Amniotic stem cell (primary cell): Measurements from ENCODE around the gene SLC29A1.
"Not testable (repeated sequence)": the region's sequence is repeated elsewhere in the genome, so short reads cannot be mapped to it uniquely, and the experiment has no call there.

Experiments used
- DNase-seq: peaks from one replicate; lab custom pipeline; 2025; lab: John Stamatoyannopoulos, UW

Gene SLC29A1

GRCh38 chr6:44223319-44224028, at the start of gene SLC29A1:
Gene SLC29A1 (plus strand): TSS chr6:44223595. CDS start chr6:44227314, 3,719 bp downstream.
- DNase-seq = no peak

GRCh38 chr6:44176130-44176761, 47.1 kb upstream of the SLC29A1 start:
- no peak for DNase-seq

- no peak for DNase-seq
Measured at GRCh38 chr6:44176762-44177509, 46.5 kb upstream of the SLC29A1 start.

- DNase-seq = no peak
Measured at GRCh38 chr6:44177691-44178423, 45.5 kb upstream of the SLC29A1 start.

DNA sequence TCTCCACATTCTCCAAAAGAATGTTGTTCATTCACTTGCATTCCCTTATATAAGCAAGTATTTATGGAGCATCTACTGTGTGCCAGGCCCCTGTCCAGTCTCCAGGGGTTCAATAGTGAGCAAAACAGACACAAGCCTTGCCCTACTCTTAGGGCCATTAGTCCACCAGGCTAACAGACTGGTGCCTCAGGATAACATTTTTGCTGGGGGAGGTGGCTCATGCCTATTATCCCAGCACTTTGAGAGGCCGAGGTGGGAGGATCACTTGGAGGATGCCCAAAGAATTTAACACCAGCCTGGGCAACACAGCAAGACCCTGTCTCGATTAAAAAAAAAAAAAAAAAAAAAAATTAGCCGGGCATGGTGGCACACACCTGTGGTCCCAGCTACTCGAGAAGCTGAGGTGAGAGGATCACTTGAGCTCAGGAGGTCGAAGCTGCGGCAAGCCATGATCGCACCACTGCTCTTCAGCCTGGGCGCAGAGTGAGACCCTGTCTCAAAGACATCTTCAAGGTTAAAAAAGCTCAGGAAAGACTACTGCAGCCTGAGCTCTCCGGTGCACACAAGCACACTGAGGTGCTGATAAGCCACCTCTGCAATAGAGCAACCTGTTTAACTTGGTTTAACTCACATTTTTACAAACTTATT, 44.8 kb upstream of the SLC29A1 start:
- no peak for DNase-seq

- no peak for DNase-seq
Measured at GRCh38 chr6:44179072-44179536, 44.3 kb upstream of the SLC29A1 start.

DNA sequence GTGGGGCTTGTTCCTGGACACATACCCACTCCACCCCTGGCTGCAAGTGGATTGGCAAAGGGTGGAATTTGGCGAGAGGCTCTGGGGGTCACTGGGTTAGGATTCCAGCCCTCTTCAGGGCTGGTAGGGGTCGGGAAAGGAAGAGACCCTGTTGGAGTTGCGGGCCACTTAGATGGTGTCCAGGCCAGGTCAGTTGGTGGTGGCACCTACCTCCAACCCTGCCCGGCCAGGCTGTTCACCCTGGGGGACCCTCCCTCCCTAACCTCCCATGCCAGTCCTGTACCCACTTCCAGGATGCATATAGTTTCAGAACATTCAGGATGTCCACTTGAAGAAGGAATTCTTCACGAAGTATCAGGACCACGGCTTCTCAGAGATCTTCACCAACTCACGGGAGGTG, 43.7 kb upstream of the SLC29A1 start:
- no peak for DNase-seq

- DNase-seq = no peak
Measured at GRCh38 chr6:44180406-44180805, 43.0 kb upstream of the SLC29A1 start.

DNA sequence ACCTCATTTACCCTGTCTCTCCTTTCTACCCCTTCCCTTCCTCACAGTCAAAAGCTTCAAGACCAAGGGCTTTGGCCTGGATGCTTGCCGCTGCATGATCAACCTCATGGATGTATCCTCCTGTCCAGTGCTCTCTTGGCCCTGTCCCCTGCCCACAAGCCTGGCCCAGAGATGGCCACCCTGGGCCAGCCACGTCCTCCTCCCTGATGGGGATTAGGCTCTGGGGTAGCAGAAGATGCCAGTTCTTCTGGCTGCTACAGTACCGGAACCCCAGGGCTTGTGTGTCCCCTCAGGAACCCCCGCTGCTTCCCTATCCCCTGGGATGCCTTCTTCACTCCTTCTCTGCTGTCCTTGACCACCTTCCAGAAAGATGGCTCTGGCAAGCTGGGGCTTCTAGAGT, 42.5 kb upstream of the SLC29A1 start:
- DNase-seq = no peak

- not testable (repeated sequence) for DNase-seq
Measured at GRCh38 chr6:44181784-44182183, 41.6 kb upstream of the SLC29A1 start.

DNA sequence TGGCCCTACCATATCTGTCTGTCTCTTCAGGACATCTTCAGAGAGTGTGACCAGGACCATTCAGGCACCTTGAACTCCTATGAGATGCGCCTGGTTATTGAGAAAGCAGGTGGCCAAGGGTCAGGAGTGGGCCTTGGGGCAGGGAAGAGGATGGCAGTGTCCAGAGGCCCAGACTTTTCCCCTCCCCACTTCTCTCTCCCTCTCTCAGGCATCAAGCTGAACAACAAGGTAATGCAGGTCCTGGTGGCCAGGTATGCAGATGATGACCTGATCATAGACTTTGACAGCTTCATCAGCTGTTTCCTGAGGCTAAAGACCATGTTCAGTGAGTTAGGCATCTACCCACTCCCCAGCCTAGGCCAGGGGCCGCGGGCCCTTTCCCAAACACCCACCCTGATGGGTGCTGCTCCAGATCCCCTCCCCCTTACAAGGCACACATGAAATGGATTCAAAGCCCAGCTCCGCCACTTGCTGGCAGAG, 40.4 kb upstream of the SLC29A1 start:
- DNase-seq = no peak

- no peak for DNase-seq
Measured at GRCh38 chr6:44183783-44184182, 39.6 kb upstream of the SLC29A1 start.

DNA sequence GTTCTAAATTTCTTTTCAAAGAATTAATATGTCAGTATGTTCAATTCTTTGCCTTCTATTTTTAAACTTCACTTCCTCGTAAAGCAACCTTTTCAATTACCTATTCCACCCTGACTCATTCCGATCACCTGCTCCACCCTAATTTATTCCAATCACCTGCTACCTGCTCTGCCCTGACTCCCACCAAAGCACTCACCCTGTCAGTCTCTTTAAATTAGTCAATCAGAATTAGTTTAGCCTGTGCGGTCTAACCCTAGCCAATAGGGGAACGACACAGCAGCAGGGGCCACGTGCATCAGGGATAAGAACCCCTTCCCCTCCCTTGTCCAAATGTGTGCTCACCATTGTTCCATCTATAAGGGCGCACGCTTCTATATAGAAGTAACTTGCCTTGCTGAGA, 38.0 kb upstream of the SLC29A1 start:
- not testable (repeated sequence) for DNase-seq

DNA sequence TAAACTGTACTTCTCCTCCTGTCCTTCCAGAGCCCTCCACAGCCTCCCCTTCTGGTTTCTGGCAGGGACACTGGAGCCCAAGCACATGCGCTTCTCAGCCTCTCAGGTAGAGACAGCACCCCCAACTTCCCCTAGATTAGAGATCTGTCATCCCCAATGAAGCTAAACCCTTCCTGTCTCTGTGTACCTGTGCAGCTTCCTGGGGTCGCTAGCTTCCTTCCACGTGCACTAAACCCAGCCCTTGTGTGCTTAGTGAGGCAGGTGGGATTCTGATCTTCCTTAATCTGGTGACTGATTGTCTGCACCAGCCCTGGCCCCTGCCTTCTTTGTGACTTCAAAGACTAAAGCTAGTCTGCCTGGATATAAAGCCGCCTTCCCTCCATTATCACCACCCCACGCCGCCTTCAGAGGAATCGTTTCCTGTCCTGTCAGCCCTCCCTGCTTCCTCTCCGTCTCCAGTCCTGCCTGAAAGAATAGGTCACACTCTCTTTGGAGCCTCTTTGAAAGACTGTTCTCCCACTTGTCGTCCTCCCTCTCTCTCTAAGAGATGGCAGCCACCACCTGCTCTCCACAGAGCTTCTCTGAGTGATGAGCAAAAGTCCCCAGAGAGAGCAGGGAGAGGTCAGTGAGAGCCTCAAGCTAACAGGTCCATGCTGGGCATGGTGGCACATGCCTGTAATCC, 37.3 kb upstream of the SLC29A1 start:
- DNase-seq = no peak

DNA sequence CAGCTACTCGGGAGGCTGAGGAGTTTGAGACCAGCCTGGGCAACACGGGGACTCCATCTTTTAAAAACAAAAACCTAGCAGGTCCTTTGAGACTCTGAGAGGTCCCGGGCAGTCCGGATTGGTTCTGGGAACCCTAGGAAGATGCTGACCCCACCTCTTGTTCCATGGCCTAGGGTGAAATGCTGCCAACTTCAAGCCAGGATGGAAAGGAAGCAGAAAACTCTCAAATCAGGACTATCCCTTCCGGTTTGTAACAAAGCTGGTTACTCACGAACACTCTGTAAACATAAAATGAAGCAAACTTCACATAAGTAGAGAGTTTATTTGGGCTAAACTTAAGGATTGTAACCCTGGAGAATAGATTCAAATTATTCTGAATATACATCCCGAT, 36.8 kb upstream of the SLC29A1 start:
- no peak for DNase-seq

DNA sequence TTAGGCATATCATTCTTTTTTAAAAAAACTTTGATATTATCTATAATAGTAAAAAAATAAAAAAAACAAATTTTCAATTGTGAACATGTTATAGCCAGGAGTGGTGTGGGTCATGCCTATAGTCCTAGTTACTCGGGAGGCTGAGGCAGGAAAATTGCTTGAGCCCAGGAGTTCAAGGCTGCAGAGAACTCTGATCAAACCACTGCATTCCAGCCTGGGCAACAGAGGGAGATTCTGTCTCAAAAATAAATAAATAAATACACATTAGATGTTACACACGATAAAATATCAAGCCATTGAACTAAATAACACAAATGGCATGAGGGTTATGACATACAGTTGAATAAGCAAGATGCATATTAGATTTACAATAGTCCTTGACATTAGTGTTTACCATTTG, 34.6 kb upstream of the SLC29A1 start:
- no peak for DNase-seq

DNA sequence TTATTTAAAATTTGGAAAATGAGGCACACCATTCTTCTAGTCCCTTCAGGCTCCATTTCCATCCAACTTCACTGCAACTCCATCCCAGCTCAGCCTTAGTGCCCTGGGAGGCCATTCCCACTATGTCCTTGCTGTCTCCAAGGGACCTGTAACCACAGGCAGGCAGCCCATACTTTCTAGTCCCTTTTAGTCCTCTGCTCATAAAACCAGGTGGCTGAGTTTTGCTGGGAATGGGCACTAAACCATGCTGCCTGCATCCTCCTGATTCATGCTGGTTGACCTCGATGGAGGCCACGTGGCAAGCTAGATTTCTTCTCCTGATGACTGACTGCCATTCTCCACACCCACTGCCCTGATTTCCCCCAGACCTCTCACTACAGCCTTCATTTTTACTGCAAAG, 34.1 kb upstream of the SLC29A1 start:
- no peak for DNase-seq

GRCh38 chr6:44190715-44191114, 32.7 kb upstream of the SLC29A1 start:
- DNase-seq = no peak

DNA sequence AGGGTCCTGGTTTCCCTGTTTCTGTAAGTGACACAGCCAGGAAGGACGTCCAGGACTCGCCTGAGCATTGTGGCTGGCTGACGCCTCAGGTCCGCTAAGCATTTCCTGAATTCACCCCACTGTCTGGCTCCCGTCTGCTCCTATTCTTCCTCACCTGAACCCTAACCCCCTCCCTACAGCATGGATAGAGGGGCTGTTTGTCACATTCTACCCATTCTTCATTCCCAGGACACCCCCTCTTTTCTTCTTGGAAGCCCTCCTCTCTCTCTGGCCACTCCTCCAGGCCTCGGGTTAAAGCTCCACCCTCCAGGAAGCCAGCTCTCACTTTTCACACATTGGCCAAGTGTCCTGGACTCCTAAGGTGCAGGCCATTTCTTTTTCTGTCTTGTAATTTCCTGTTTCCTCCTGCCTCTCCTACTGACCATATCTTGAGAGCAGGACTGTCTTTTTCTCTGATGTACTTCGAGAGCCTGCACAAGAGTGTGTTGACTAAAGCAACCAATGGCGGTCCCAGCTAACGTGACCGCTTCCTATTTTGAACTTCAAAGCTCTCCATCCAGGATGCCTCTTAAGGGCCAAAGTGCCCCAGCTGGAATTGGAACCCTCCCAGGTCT, 30.9 kb upstream of the SLC29A1 start:
- no peak for DNase-seq

- DNase-seq = no peak
Measured at GRCh38 chr6:44193307-44193910, 30.0 kb upstream of the SLC29A1 start.
